ENCODE data around the gene PCCA.

DNA sequence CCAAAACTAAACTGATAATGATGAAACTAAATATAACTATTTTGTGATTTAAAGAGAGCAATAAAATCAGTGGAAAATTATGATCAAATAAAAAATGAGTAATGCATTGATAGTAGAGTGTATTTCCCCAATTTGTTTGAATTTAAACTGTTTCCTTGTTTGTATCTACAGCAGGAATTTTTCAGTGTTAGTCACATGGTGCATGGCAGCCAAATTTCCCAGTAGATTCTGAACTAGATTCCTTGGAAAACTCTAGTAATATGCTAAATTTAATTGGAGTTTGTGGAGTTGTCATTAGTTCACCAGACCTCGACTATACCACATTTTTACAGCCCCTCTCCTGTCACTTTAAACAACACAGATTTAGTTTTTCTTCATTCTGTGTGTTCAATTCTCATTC lies 156.2 kb downstream of the PCCA start:
- TF ChIP-seq, protein P1, sequence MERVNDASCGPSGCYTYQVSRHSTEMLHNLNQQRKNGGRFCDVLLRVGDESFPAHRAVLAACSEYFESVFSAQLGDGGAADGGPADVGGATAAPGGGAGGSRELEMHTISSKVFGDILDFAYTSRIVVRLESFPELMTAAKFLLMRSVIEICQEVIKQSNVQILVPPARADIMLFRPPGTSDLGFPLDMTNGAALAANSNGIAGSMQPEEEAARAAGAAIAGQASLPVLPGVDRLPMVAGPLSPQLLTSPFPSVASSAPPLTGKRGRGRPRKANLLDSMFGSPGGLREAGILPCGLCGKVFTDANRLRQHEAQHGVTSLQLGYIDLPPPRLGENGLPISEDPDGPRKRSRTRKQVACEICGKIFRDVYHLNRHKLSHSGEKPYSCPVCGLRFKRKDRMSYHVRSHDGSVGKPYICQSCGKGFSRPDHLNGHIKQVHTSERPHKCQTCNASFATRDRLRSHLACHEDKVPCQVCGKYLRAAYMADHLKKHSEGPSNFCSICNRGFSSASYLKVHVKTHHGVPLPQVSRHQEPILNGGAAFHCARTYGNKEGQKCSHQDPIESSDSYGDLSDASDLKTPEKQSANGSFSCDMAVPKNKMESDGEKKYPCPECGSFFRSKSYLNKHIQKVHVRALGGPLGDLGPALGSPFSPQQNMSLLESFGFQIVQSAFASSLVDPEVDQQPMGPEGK (CRISPR knock-in tag; IDR thresholded peaks at IDR 0.05; ENCODE audit: borderline replicate concordance) = no peak
- TF ChIP-seq TCF4 (CRISPR knock-in tag; IDR thresholded peaks at IDR 0.05; ENCODE audit: borderline replicate concordance) (no peak), ZFP30 (CRISPR knock-in tag; IDR thresholded peaks at IDR 0.05) (no peak), ZC3H10 (CRISPR knock-in tag; IDR thresholded peaks at IDR 0.05) (no peak), OSR1 (CRISPR knock-in tag; IDR thresholded peaks at IDR 0.05) (no peak), RARB (CRISPR knock-in tag; IDR thresholded peaks at IDR 0.05) (no peak), PPARA (CRISPR knock-in tag; IDR thresholded peaks at IDR 0.05; ENCODE audit: borderline replicate concordance) (no peak)

Data from SK-N-SH treated with all-trans-retinoic acid at 6 μM for 48 hours (cell line).